OCI-LY3 (cell line): Measurements from ENCODE around the gene PEX7.

Experiments used
- H2AFZ ChIP-seq: fragments of 200-600, 300-600 bp; shearing (Covaris generic); 2 replicates; pipeline ENCODE4 v1.6.0; 2014; ENCODE audit warnings: antibody characterized with exemption, low read depth, low read length
- H3K27ac ChIP-seq: fragments of 200-600, 300-600 bp; sonication (generic); 2 replicates; pipeline ENCODE4 v1.5.1; 2014; ENCODE audit warnings: mild to moderate bottlenecking, low read length, moderate library complexity, mixed read lengths
- H3K27me3 ChIP-seq: fragments of 200-600, 300-600 bp; sonication (generic); 2 replicates; pipeline ENCODE4 v1.6.1; 2014; ENCODE audit warnings: low read depth, low read length, mixed read lengths
- H3K36me3 ChIP-seq: fragments of 200-600, 300-600 bp; sonication (generic); replicated peaks from 2 replicates; pipeline ENCODE3; 2014; ENCODE audit warnings: low read depth, low read length, mixed read lengths
- H3K4me1 ChIP-seq: fragments of 300-600, 200-600 bp; sonication (generic); 2 replicates; pipeline ENCODE4 v1.6.1; 2014; ENCODE audit warnings: low read length, mixed read lengths
- H3K4me2 ChIP-seq: fragments of 200-600, 300-600 bp; sonication (generic); 2 replicates; pipeline ENCODE4 v1.6.1; 2014; ENCODE audit warnings: low read length, mixed read lengths
- H3K4me3 ChIP-seq: fragments of 300-600, 200-600 bp; sonication (generic); 2 replicates; pipeline ENCODE4 v1.5.1; 2014; ENCODE audit warnings: antibody characterized with exemption, mild to moderate bottlenecking, low read length, moderate library complexity
- H3K79me2 ChIP-seq: fragments of 300-600, 200-600 bp; shearing (Covaris generic); 2 replicates; pipeline ENCODE4 v1.6.1; 2014; ENCODE audit warnings: mild to moderate bottlenecking, low read length, mixed read lengths
- H3K9ac ChIP-seq: fragments of 300-600, 200-600 bp; shearing (Covaris generic); 2 replicates; pipeline ENCODE4 v1.6.0; 2014; ENCODE audit warnings: mild to moderate bottlenecking, low read length, moderate library complexity
- H3K9me3 ChIP-seq: fragments of 200-600, 300-600 bp; shearing (Covaris generic); 2 replicates; pipeline ENCODE4 v1.6.1; 2014; ENCODE audit warnings: low read length, mixed read lengths; ENCODE audit not compliant: insufficient read depth
- H4K20me1 ChIP-seq: fragments of 200-600, 300-600 bp; sonication (generic); 2 replicates; pipeline ENCODE4 v1.6.1; 2016; ENCODE audit warnings: low read length, mixed read lengths; ENCODE audit not compliant: insufficient read depth
- CTCF ChIP-seq: fragments of 200-600, 300-600 bp; sonication (generic); IDR thresholded peaks from 2 replicates; pipeline ENCODE4 v1.5.1; 2014; ENCODE audit warnings: antibody characterized with exemption, low read length, low read depth
- EZH2phosphoT487 ChIP-seq: fragments of 200-600 bp; shearing (Covaris generic); IDR thresholded peaks from 2 replicates; pipeline ENCODE4 v1.6.1; 2018; ENCODE audit warnings: antibody characterized with exemption, mixed run types, low read depth

Gene PEX7

GRCh38 chr6:136923116-136923953 lies 100.9 kb downstream of the PEX7 start:
- no peaks in the 10 kb centered on the region for H3K27me3 ChIP-seq

GRCh38 chr6:136923954-136924673 lies 101.7 kb downstream of the PEX7 start:
- no peak overlapping the region for H3K9ac ChIP-seq
- no peak overlapping the region for H3K4me2 ChIP-seq
- no peaks in the 10 kb centered on the region for H4K20me1 ChIP-seq

More at GRCh38 chr6:136923116-136923953, 100.9 kb downstream of the PEX7 start:
- Histone ChIP-seq H4K20me1 (no peaks in the 10 kb centered on the region), H3K4me1 (no peaks in the 10 kb centered on the region), H3K27ac (no peak overlapping the region), H2AFZ (no peak overlapping the region), H3K4me3 (no peak overlapping the region), H3K4me2 (no peak overlapping the region), H3K36me3 (no peaks in the 10 kb centered on the region), H3K9me3 (no peaks in the 10 kb centered on the region), H3K9ac (no peak overlapping the region), H3K79me2 (no peaks in the 10 kb centered on the region)
- TF ChIP-seq CTCF (no peak), EZH2phosphoT487 (no peak)

GRCh38 chr6:136926383-136926782 lies 104.0 kb downstream of the PEX7 start:
- Histone ChIP-seq H3K9ac (no peak overlapping the region), H3K27ac (no peak overlapping the region), H3K4me2 (no peak overlapping the region), H3K36me3 (no peaks in the 10 kb centered on the region), H3K9me3 (no peaks in the 10 kb centered on the region), H3K4me1 (no peaks in the 10 kb centered on the region), H3K79me2 (no peaks in the 10 kb centered on the region), H3K4me3 (no peak overlapping the region), H4K20me1 (no peaks in the 10 kb centered on the region), H3K27me3 (no peaks in the 10 kb centered on the region), H2AFZ (no peak overlapping the region)
- TF ChIP-seq EZH2phosphoT487 (no peak), CTCF (no peak)

More at GRCh38 chr6:136923954-136924673, 101.7 kb downstream of the PEX7 start:
- Histone ChIP-seq H3K27me3 (no peaks in the 10 kb centered on the region), H2AFZ (no peak overlapping the region), H3K4me1 (no peaks in the 10 kb centered on the region), H3K4me3 (no peak overlapping the region), H3K79me2 (no peaks in the 10 kb centered on the region), H3K27ac (no peak overlapping the region), H3K36me3 (no peaks in the 10 kb centered on the region), H3K9me3 (no peaks in the 10 kb centered on the region)
- no peak for TF ChIP-seq CTCF
- no peak for TF ChIP-seq EZH2phosphoT487

GRCh38 chr6:136927292-136927691 lies 104.9 kb downstream of the PEX7 start:
- Histone ChIP-seq H3K9ac (no peak overlapping the region), H3K27ac (no peak overlapping the region), H2AFZ (no peak overlapping the region), H3K36me3 (no peaks in the 10 kb centered on the region), H3K4me2 (no peak overlapping the region), H3K27me3 (no peaks in the 10 kb centered on the region), H4K20me1 (no peaks in the 10 kb centered on the region), H3K4me1 (no peaks in the 10 kb centered on the region), H3K9me3 (no peaks in the 10 kb centered on the region), H3K79me2 (no peaks in the 10 kb centered on the region), H3K4me3 (no peak overlapping the region)
- TF ChIP-seq EZH2phosphoT487: no peak
- peak; percentile 32; the same call in 1 of the 2 replicates for TF ChIP-seq CTCF
